Endothelial cell of umbilical vein (primary cell): Measurements from ENCODE around the gene KIAA1217.

ENCODE experiments used
- CTCF ChIP-seq, 2 donors: IDR thresholded peaks; 1 replicate in 1 of 2; 2 replicates in 1 of 2; pipeline ENCODE4 v1.5.1; 2011; ENCODE audit warnings: low read length in 2 of 2, mild to moderate bottlenecking in 2 of 2, moderate library complexity in 2 of 2, control low read depth in 1 of 2, inconsistent platforms in 1 of 2, low read depth in 1 of 2; ENCODE audit not compliant: insufficient read depth in 1 of 2; ENCODE audit errors: extremely low read depth in 1 of 2
- EZH2 ChIP-seq: IDR thresholded peaks from 2 replicates; pipeline ENCODE4 v1.6.1; 2012; ENCODE audit warnings: borderline replicate concordance, low read depth, mild to moderate bottlenecking, moderate library complexity, low read length, inconsistent platforms; ENCODE audit not compliant: severe bottlenecking
- GATA2 ChIP-seq: IDR thresholded peaks from 2 replicates; pipeline ENCODE4 v1.7.0; 2011; ENCODE audit warnings: low read depth, mild to moderate bottlenecking, moderate library complexity, mixed read lengths, low read length; ENCODE audit not compliant: insufficient read length, insufficient read depth
- JUN ChIP-seq: IDR thresholded peaks from 2 replicates; pipeline ENCODE4 v1.6.1; 2011; ENCODE audit warnings: borderline replicate concordance, low read depth; ENCODE audit not compliant: insufficient read length, insufficient read depth
- MAX ChIP-seq: IDR thresholded peaks from 2 replicates; pipeline ENCODE4 v1.6.1; 2011; ENCODE audit not compliant: insufficient read depth, insufficient read length
- MYC ChIP-seq: IDR thresholded peaks from one replicate; pipeline ENCODE4 v1.6.1; 2011; ENCODE audit warnings: mild to moderate bottlenecking, low read depth, low read length
- POLR2A ChIP-seq: IDR thresholded peaks from 2 replicates; pipeline ENCODE4 v1.6.1; 2012; ENCODE audit warnings: low read depth, mild to moderate bottlenecking, control low read depth, low read length
- POLR2AphosphoS5 ChIP-seq: IDR thresholded peaks from 2 replicates; pipeline ENCODE4 v1.6.1; 2012; ENCODE audit warnings: low read depth, mild to moderate bottlenecking, control low read depth, low read length, moderate library complexity; ENCODE audit not compliant: insufficient read depth

GRCh38 chr10:24334279-24334939 lies 125.5 kb downstream of the KIAA1217 start:
- no peak for TF ChIP-seq POLR2AphosphoS5
- no peak for TF ChIP-seq CTCF (IDR thresholded peaks at IDR 0.05; ENCODE audit: extremely low read depth in 1 of 2, insufficient read depth in 1 of 2, low read depth in 1 of 2, low read length in 2 of 2)
- no peak for TF ChIP-seq POLR2A
- no peak for TF ChIP-seq MAX
- no peak for TF ChIP-seq EZH2
- TF ChIP-seq GATA2, result no peak
- TF ChIP-seq JUN, result no peak
- TF ChIP-seq MYC, result no peak
